ENCODE measurements around the gene MGAT5B.

MGAT5B gene

DNA sequence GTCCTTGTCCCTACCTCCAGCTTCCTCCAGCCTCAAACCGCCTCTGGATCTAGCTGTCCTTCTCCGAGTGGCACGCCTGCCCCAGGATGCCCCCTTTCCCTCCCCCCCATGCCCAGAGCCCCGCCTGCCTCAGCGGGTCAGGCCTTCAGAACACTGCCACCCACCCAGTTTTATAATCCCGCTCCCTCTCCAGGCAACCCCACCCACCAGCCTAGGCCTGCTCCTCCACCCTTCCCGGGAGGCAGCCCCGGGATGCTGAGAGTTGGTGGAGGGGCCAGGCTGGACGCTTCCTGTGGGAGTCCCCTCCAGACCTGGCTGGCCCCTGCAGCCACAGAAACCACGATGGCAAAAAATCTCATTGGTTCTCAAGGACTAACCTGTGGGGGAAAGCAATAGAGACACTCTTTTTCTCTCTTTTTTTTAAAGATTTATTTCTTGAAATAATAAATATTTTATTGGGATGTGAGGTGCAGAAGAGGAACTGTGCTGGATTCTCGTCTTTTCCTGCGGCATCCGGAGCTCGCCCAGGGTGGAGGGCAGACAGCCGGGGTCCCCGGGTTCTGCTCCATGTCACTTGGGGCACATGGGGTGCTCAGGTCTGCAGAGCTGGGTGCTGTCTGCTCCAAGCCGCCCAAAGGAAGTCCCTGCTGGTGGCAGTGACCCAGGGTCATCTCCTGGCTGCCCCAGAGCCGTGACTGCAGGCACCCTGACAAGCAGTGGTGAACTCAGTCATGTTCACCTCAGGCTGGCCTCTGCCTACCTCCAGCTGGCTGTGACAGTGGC, 81.9 kb downstream of the MGAT5B start:
- no peaks in the 10 kb centered on the region for H3K9me3 Mint-ChIP-seq
- H3K36me3 Mint-ChIP-seq: no peaks in the 10 kb centered on the region
- H3K4me1 Mint-ChIP-seq: no peaks in the 10 kb centered on the region
- no peak overlapping the region for H3K27ac Mint-ChIP-seq
- H3K27me3 Mint-ChIP-seq: no peaks in the 10 kb centered on the region
- no peak overlapping the region for H3K4me3 Mint-ChIP-seq

DNA sequence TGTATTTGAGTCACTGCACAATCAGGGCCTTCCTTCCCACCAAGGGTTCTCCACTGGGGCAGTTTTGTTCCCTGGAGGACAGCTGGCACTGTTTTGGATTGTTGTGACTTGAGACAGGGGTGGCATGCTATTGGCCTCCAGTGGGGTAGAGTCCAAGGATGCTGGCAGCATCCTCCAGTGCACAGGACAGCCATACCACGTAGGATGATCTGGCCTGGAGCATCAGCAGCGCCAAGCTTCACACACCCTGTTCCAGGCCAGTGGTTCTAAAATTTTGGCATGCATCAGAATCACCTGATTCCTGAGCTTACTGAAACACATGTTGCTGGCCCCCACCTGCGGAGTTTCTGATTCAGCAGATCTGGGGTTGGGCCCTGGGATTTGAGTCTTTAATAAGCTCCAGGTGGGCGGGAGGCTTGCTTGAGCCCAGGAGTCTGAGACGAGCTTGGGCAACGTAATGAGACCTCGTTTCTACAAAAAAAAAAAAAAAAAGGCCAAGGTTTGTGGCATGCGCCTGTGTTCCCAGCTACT, 83.2 kb downstream of the MGAT5B start:
- Mint-ChIP-seq H3K27ac (no peak overlapping the region), H3K4me1 (no peaks in the 10 kb centered on the region), H3K36me3 (no peaks in the 10 kb centered on the region), H3K27me3 (no peaks in the 10 kb centered on the region), H3K9me3 (no peaks in the 10 kb centered on the region), H3K4me3 (no peak overlapping the region)

DNA sequence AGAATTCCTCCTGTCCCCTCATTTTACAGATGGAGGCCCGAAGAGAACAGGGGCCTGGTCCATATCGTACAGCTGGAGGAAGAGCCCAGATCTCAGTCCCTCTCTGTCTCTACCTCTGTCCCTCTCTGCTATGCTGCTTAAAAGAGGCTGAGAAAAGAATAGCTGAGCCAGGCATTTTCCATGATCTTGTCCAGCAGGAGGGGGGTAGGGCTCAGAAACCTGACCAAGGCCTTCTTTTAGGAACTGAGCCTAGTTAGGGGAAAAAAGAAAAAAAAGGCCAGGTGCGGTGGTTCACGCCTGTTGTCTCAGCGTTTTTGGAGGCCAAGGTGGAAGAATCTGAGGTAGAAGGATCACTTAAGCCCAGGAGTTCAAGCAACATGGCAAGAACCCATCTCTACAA, 84.2 kb downstream of the MGAT5B start:
- H3K4me3 Mint-ChIP-seq: no peak overlapping the region
- H3K36me3 Mint-ChIP-seq: no peaks in the 10 kb centered on the region
- H3K9me3 Mint-ChIP-seq: no peaks in the 10 kb centered on the region
- no peaks in the 10 kb centered on the region for H3K27me3 Mint-ChIP-seq
- no peak overlapping the region for H3K27ac Mint-ChIP-seq
- H3K4me1 Mint-ChIP-seq: no peaks in the 10 kb centered on the region

DNA sequence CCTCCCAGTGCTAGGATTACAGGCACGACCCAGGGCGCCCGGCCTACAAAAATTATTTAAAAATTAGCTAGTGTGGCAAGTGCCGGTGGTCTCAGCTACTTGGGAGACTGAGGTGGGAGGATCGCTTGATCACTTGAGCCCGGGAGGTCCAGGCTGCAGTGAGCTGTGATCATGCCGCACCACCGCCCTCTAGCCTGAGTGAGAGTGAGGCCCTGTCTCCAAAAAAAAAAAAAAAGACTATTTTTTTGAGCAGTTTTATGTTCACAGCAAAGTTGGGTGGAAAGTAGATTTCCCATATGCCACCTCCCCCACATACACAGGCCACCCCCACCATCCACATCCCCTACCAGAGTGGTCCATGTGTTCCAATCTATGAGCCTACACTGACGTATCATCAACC, 84.9 kb downstream of the MGAT5B start:
- H3K4me3 Mint-ChIP-seq: no peak overlapping the region
- H3K36me3 Mint-ChIP-seq: no peaks in the 10 kb centered on the region
- no peak overlapping the region for H3K27ac Mint-ChIP-seq
- H3K27me3 Mint-ChIP-seq: no peaks in the 10 kb centered on the region
- H3K9me3 Mint-ChIP-seq: no peaks in the 10 kb centered on the region
- no peaks in the 10 kb centered on the region for H3K4me1 Mint-ChIP-seq

DNA sequence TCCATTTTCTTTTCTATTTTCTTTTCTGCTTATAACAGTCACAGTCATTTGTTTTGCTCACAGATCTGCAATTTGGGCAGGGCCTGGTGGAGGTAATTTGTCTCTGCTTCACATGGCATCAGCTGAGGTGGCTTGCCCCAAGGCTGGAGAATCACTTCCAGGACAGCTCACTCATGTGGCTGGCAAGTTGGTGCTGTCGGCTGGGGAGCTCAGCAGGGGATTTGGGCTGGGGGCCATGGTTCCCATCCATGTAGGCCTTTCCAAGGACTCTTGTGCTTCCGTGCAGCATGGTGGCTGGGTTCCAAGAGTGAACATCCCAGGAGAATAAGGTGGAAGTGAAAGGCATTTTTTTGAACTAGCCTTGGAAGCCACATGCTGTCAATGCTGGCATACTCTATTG, 85.7 kb downstream of the MGAT5B start:
- H3K4me3 Mint-ChIP-seq: no peak overlapping the region
- no peaks in the 10 kb centered on the region for H3K9me3 Mint-ChIP-seq

DNA sequence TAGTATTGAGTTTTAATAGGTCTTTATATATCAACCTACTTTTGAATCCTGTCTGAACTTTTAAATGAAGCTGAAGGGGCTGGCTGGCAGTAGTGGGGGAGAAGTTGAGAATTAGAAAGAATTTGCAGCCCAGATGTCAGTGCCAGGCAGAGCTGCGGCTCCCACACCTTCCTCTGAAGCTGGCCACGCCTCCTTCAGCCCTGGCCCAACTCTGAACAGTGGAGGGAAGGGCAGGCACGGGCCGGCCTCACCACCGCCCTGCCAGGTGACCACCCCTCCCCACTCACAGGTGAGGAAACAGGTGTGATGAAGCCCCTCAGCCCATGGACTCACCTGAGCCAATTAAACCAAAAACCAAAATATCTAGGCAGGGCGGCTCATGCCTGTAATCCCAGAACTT, 87.0 kb downstream of the MGAT5B start:
- Mint-ChIP-seq H3K36me3 (no peaks in the 10 kb centered on the region), H3K27ac (no peak overlapping the region)

More for the DNA sequence above, 85.7 kb downstream of the MGAT5B start:
- Mint-ChIP-seq H3K4me1 (no peaks in the 10 kb centered on the region), H3K27me3 (no peaks in the 10 kb centered on the region), H3K36me3 (no peaks in the 10 kb centered on the region), H3K27ac (no peak overlapping the region)

DNA sequence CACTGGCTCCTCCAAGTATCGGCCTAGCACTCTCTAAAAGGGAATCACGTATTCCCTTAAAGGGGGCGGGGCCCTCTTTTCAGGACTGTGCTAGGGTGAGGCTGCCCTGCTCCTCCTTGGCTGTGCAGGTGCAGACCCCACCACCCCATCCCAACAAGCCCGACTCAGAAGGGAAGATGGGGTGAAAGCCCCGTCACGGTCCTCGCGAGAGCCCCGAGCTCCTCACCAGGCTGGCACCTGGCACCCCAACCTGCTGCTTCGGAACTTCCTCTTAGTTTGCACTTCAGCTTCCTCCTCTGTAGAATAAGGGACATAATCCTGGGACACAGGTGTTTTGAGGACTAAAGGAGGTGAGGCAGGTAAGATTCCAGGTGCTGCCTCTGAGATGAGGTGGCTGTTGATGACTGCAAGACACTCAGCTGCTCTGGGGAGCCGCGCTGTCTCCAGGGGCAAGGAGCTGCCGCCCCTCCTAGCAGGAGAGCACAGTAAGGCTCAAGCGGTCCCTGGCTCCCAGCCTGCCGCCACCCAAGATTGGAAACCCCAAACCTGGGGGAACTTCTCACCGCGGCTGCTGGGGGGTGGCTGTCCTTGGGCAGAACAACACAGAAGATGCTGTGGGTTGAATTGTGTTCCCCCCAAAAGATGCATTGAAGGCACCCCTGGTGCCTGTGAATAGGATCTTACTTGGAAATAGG, 88.8 kb downstream of the MGAT5B start:
- Mint-ChIP-seq H3K36me3 (no peaks in the 10 kb centered on the region), H3K27ac (no peak overlapping the region), H3K9me3 (no peaks in the 10 kb centered on the region), H3K27me3 (no peaks in the 10 kb centered on the region), H3K4me3 (no peak overlapping the region), H3K4me1 (no peaks in the 10 kb centered on the region)

More for the DNA sequence above, 87.0 kb downstream of the MGAT5B start:
- Mint-ChIP-seq H3K4me3 (no peak overlapping the region), H3K9me3 (no peaks in the 10 kb centered on the region), H3K4me1 (no peaks in the 10 kb centered on the region), H3K27me3 (no peaks in the 10 kb centered on the region)

- Mint-ChIP-seq H3K27ac (no peak overlapping the region), H3K36me3 (no peaks in the 10 kb centered on the region), H3K9me3 (no peaks in the 10 kb centered on the region), H3K4me3 (no peak overlapping the region), H3K27me3 (no peaks in the 10 kb centered on the region), H3K4me1 (no peaks in the 10 kb centered on the region)
These were observed 89.7 kb downstream of the MGAT5B start for GRCh38 chr17:76957678-76958464.

- H3K9me3 Mint-ChIP-seq: no peaks in the 10 kb centered on the region
- H3K36me3 Mint-ChIP-seq: no peaks in the 10 kb centered on the region
- no peak overlapping the region for H3K4me3 Mint-ChIP-seq
- H3K27me3 Mint-ChIP-seq: no peaks in the 10 kb centered on the region
- no peaks in the 10 kb centered on the region for H3K4me1 Mint-ChIP-seq
- no peak overlapping the region for H3K27ac Mint-ChIP-seq
These were observed 90.8 kb downstream of the MGAT5B start for GRCh38 chr17:76958974-76959373.

GRCh38 chr17:76961869-76962268, 93.7 kb downstream of the MGAT5B start:
- Mint-ChIP-seq H3K4me1 (no peaks in the 10 kb centered on the region), H3K27ac (no peak overlapping the region), H3K4me3 (no peak overlapping the region), H3K27me3 (no peaks in the 10 kb centered on the region), H3K9me3 (no peaks in the 10 kb centered on the region), H3K36me3 (no peaks in the 10 kb centered on the region)

DNA sequence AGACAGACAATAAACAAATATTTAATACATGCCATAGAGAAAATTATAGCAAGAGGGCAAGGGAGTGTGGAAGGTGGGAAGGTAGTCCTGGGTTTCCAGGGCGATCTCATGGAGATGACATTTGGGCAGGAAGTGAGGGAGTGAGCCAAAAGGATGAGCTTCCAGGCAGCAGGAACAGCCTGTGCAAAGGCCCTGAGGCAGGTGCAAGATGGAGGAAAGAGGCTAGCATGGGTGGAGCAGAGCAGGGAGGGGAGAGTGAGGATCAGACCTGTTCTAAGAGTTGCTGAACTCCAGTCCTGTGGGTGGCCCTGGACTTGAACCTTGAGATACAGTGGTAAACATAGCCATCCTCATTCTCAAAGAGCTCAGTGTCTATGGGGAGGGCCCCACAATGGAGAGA, 94.7 kb downstream of the MGAT5B start:
- no peaks in the 10 kb centered on the region for H3K4me1 Mint-ChIP-seq
- no peaks in the 10 kb centered on the region for H3K36me3 Mint-ChIP-seq
- H3K9me3 Mint-ChIP-seq: no peaks in the 10 kb centered on the region
- no peak overlapping the region for H3K4me3 Mint-ChIP-seq
- H3K27ac Mint-ChIP-seq: no peak overlapping the region
- no peaks in the 10 kb centered on the region for H3K27me3 Mint-ChIP-seq

DNA sequence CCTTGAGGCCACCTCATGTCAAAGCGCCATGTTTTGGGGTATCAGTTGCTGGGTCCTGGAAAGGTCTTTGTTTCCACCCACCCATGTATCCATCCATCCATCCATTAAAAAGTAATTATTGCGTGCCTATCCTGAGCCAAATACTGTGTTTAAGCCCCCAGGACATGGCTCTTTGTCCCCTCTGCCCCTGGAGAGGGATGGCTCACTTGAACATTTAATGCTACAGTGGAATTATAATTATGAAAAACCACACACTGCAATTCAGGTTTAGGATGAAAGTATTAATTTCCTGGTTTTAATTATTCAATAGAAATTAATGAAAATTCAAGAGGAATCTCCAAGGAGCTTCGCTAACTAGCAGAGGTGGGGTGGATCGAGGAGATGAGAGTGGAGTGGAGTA, 97.8 kb downstream of the MGAT5B start:
- Mint-ChIP-seq H3K27ac (no peak overlapping the region), H3K9me3 (no peaks in the 10 kb centered on the region), H3K27me3 (peaks cover 4% of the 10 kb centered on the region), H3K36me3 (no peaks in the 10 kb centered on the region), H3K4me3 (no peak overlapping the region), H3K4me1 (peaks cover 14% of the 10 kb centered on the region)

DNA sequence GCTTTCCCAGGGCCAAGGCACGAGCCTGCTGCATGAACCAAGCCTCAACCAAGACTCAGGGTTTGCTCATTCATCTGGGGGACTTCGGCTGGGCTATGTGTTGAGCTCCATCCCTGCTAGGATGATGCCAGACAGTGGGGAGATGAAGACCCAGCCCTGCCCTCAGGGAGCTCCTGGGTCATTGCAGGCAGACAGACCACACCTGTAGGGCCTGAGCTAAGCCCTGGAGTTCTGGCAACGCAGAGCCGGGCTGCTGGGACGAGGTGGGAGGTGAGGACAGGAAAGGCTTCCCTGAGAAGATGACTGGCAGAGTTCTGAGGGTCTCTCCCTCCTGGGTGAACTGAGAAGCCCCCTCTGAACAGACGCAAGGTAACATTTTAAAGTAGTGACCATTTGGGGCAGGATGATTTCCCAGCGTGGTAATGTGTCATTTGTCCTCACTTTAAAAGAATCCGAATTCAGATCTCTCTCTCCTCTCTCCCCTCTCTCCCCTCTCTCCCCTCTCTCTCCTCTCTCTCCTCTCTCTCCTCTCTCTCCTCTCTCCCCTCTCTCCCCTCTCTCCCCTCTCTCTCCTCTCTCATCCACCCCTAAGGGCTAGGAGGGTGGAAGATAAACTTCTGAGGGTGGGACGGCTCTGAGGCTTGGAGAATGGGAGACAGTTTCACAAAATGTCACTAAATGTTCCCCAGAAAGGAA, 98.4 kb downstream of the MGAT5B start:
- Mint-ChIP-seq H3K4me1 (peaks cover 14% of the 10 kb centered on the region), H3K9me3 (no peaks in the 10 kb centered on the region), H3K4me3 (no peak overlapping the region), H3K36me3 (no peaks in the 10 kb centered on the region), H3K27ac (no peak overlapping the region), H3K27me3 (peaks cover 4% of the 10 kb centered on the region)

GRCh38 chr17:76967762-76968161, 99.6 kb downstream of the MGAT5B start:
- peaks cover 4% of the 10 kb centered on the region for H3K27me3 Mint-ChIP-seq
- no peaks in the 10 kb centered on the region for H3K36me3 Mint-ChIP-seq
- H3K4me1 Mint-ChIP-seq: peaks cover 14% of the 10 kb centered on the region
- H3K9me3 Mint-ChIP-seq: no peaks in the 10 kb centered on the region
- no peak overlapping the region for H3K27ac Mint-ChIP-seq
- no peak overlapping the region for H3K4me3 Mint-ChIP-seq
